ENCODE results near the gene RPL35A.
"Not testable (repeated sequence)": the region's sequence is repeated elsewhere in the genome, so short reads cannot be mapped to it uniquely, and the experiment has no call there.

RPL35A gene

GRCh38 chr3:197957790-197958133 lies 7.8 kb downstream of the RPL35A start:
- H3K4me3 ChIP-seq (ENCODE audit: low read depth, low read length), result no peak overlapping the region

GRCh38 chr3:197958346-197958745 lies 8.4 kb downstream of the RPL35A start:
- Histone ChIP-seq H3K27me3 (replicated peaks) (no peaks in the 10 kb centered on the region), H3K36me3 (replicated peaks) (peaks cover 34% of the 10 kb centered on the region), H3K4me3 (ENCODE audit: low read depth, low read length) (no peak overlapping the region), H3K27ac (no peak overlapping the region)
- DNase-seq, result no peak
- no peak for TF ChIP-seq CTCF (IDR thresholded peaks at IDR 0.05; ENCODE audit: low read depth, low read length, missing control alignments)
- in situ Hi-C loops (cut with HindIII; ENCODE audit: low pct_ligation_motif_present, low sequenced_read_pairs), result no loop called here

More at GRCh38 chr3:197957790-197958133, 7.8 kb downstream of the RPL35A start:
- Histone ChIP-seq H3K27ac (peak overlapping the region; percentile 5), H3K36me3 (replicated peaks) (peaks cover 40% of the 10 kb centered on the region), H3K27me3 (replicated peaks) (no peaks in the 10 kb centered on the region)
- DNase-seq, result no peak
- in situ Hi-C loops (cut with HindIII; ENCODE audit: low pct_ligation_motif_present, low sequenced_read_pairs), result no loop called here
- no peak for TF ChIP-seq CTCF (IDR thresholded peaks at IDR 0.05; ENCODE audit: low read depth, low read length, missing control alignments)

- H3K27me3 ChIP-seq (replicated peaks); DNase-seq; in situ Hi-C loops (cut with HindIII; ENCODE audit: low pct_ligation_motif_present, low sequenced_read_pairs); H3K27ac ChIP-seq; H3K4me3 ChIP-seq (ENCODE audit: low read depth, low read length): not testable (repeated sequence)
- H3K36me3 ChIP-seq (replicated peaks), result peaks cover 29% of the 10 kb centered on the region
Measured at GRCh38 chr3:197958848-197959247, 8.9 kb downstream of the RPL35A start.

GRCh38 chr3:197959500-197959890 lies 9.5 kb downstream of the RPL35A start:
- H3K36me3 ChIP-seq (replicated peaks), result peaks cover 23% of the 10 kb centered on the region
- H3K27ac ChIP-seq, result peak overlapping the region; percentile 78
- in situ Hi-C loops (cut with HindIII; ENCODE audit: low pct_ligation_motif_present, low sequenced_read_pairs), result no loop called here
- no peak for TF ChIP-seq CTCF (IDR thresholded peaks at IDR 0.05; ENCODE audit: low read depth, low read length, missing control alignments)
- H3K27me3 ChIP-seq (replicated peaks), result no peaks in the 10 kb centered on the region
- DNase-seq, result no peak
- peak overlapping the region; percentile 91 for H3K4me3 ChIP-seq (ENCODE audit: low read depth, low read length)

- no peak for TF ChIP-seq CTCF (IDR thresholded peaks at IDR 0.05; ENCODE audit: low read depth, low read length, missing control alignments)
- DNase-seq, result peak; percentile 94
- Histone ChIP-seq H3K27ac (peak within 1 kb of the TSS; percentile 78), H3K4me3 (ENCODE audit: low read depth, low read length) (peak within 1 kb of the TSS; percentile 91), H3K27me3 (replicated peaks) (no peaks in the 10 kb centered on the region), H3K36me3 (replicated peaks) (peaks cover 17% of the 10 kb centered on the region)
- in situ Hi-C loops (cut with HindIII; ENCODE audit: low pct_ligation_motif_present, low sequenced_read_pairs), result no loop called here
Measured at GRCh38 chr3:197959891-197960693, 10.1 kb downstream of the RPL35A start, which contains the start of gene LMLN. TSS of gene LMLN (plus strand) at chr3:197960217. CDS start at chr3:197960246, 29 bp downstream.

GRCh38 chr3:197960694-197961581 lies 10.9 kb downstream of the RPL35A start:
- in situ Hi-C loops (cut with HindIII; ENCODE audit: low pct_ligation_motif_present, low sequenced_read_pairs), result no loop called here
- Histone ChIP-seq H3K36me3 (replicated peaks) (peaks cover 9% of the 10 kb centered on the region), H3K4me3 (ENCODE audit: low read depth, low read length) (peak overlapping the region; percentile 91), H3K27me3 (replicated peaks) (no peaks in the 10 kb centered on the region), H3K27ac (peak overlapping the region; percentile 56)
- TF ChIP-seq CTCF (IDR thresholded peaks at IDR 0.05; ENCODE audit: low read depth, low read length, missing control alignments), result no peak
- DNase-seq, result no peak

All from brain microvascular endothelial cell (primary cell).